Endodermal cell (in vitro differentiated cells): ENCODE measurements around the gene SLTM. TPM values are rescaled to one million over a fixed set of nuclear protein-coding genes. Genes with fewer than 3 reads are reported as not detected.

Experiments used
- DNase-seq: peaks from one replicate; pipeline ENCODE4 v3.0.0-alpha.2; 2017
- H3K27ac ChIP-seq: 2 replicates; pipeline ENCODE4 v1.5.1; 2013; ENCODE audit warnings: mild to moderate bottlenecking, low read depth, low read length, moderate library complexity
- H3K27me3 ChIP-seq: 2 replicates; pipeline ENCODE4 v1.6.1; 2013; ENCODE audit warnings: mild to moderate bottlenecking, low read length, moderate library complexity; ENCODE audit not compliant: insufficient read depth, control insufficient read depth, poor library complexity, severe bottlenecking
- H3K36me3 ChIP-seq: 2 replicates; pipeline ENCODE4 v1.7.0; 2013; ENCODE audit warnings: mild to moderate bottlenecking, low read length, moderate library complexity; ENCODE audit not compliant: control insufficient read depth, insufficient read depth
- H3K4me1 ChIP-seq: one replicate; pipeline ENCODE4 v1.7.0; 2013; ENCODE audit warnings: low read length; ENCODE audit not compliant: control insufficient read depth, insufficient read depth
- H3K4me3 ChIP-seq: 2 replicates; pipeline ENCODE4 v1.5.1; 2013; ENCODE audit warnings: mild to moderate bottlenecking, low read length, moderate library complexity
- H3K9ac ChIP-seq: 2 replicates; pipeline ENCODE4 v1.6.1; 2013; ENCODE audit warnings: mild to moderate bottlenecking, low read length, moderate library complexity; ENCODE audit not compliant: poor library complexity, severe bottlenecking; ENCODE audit errors: extremely low read depth
- H3K9me3 ChIP-seq: 2 replicates; pipeline ENCODE4 v1.6.1; 2013; ENCODE audit warnings: mild to moderate bottlenecking, low read length, moderate library complexity; ENCODE audit not compliant: control insufficient read depth
- H3K27ac Mint-ChIP-seq: 2 replicates; pipeline ENCODE4 v1.8.0; 2020; ENCODE audit warnings: mixed read lengths
- H3K27me3 Mint-ChIP-seq: 2 replicates; pipeline ENCODE4 v1.8.0; 2021; ENCODE audit warnings: mild to moderate bottlenecking, mixed read lengths; ENCODE audit not compliant: insufficient read depth
- H3K36me3 Mint-ChIP-seq: 2 replicates; pipeline ENCODE4 v1.8.0; 2020; ENCODE audit warnings: low read depth, mixed read lengths
- H3K4me1 Mint-ChIP-seq: 2 replicates; pipeline ENCODE4 v1.8.0; 2020; ENCODE audit warnings: mixed read lengths
- H3K4me3 Mint-ChIP-seq: 2 replicates; pipeline ENCODE4 v1.8.0; 2020; ENCODE audit warnings: mild to moderate bottlenecking, moderate library complexity, mixed read lengths
- H3K9me3 Mint-ChIP-seq: 2 replicates; pipeline ENCODE4 v1.8.0; 2020; ENCODE audit warnings: mild to moderate bottlenecking, mixed read lengths
- CTCF ChIP-seq: fragments of 200-600 bp; sonication (generic); conservative IDR thresholded peaks from 2 replicates; pipeline ENCODE4 v1.5.0; 2021; ENCODE audit warnings: antibody characterized with exemption, mild to moderate bottlenecking
- WGBS, 2 experiments: methylation state at CpG; one replicate each; pipeline versions ENCODE4 v1.1.5 to v1.1.7; 2013; ENCODE audit warnings: missing lambda C conversion rate in 2 of 2, mixed read lengths in 1 of 2; ENCODE audit not compliant: insufficient coverage in 1 of 2, insufficient read length in 1 of 2; 5-methylcytosine and 5-hydroxymethylcytosine counted together
- long read RNA-seq, 4 experiments: library from polyadenylated mRNA in 2 of 4; library from RNA in 1 of 4; library from capped mRNA in 1 of 4; stranded (forward) in 3 of 4; unstranded in 1 of 4; transcript quantifications; one replicate each; pipeline ENCODE4 v2.0.0, GENCODE V29; 2020 to 2021; ENCODE audit warnings: inconsistent platforms in 1 of 4
- polyA plus RNA-seq, 2 experiments: library from polyadenylated mRNA; stranded (reverse); fragments of 50-300 nt; gene quantifications; one replicate each; pipeline ENCODE4 v1.2.3, GENCODE V29; 2013
- total RNA-seq, 2 donors: library from RNA; stranded (reverse); fragmentation: NEBNext Ultra II Directional in 1 of 2; extraction: Animal tissue kit (Norgen Biotek cat#: 25700) in 1 of 2; gene quantifications; 2 replicates in 1 of 2; 3 replicates in 1 of 2; pipeline ENCODE4 v1.2.1, GENCODE V29; 2021

SLTM gene
- total RNA-seq: 10 to 100 TPM; 77.1 to 96.8 TPM
- 80.5 TPM for polyA plus RNA-seq (2013, experiment 1 of 2)
- 77.3 TPM for polyA plus RNA-seq (2013, experiment 2 of 2)
- long read RNA-seq, experiment 1, partial matches to known transcripts: 14 of 18 reads
- long read RNA-seq, experiment 1, other reads (novel, unspliced or antisense): 2 of 18 reads
- long read RNA-seq, experiment 2, full-length matches to known transcripts: 30 of 83 reads
- long read RNA-seq, experiment 2, partial matches to known transcripts: 14 of 83 reads
- long read RNA-seq, experiment 2, other reads (novel, unspliced or antisense): 39 of 83 reads
- long read RNA-seq, experiment 3, full-length matches to known transcripts: 12 of 117 reads
- long read RNA-seq, experiment 3, partial matches to known transcripts: 70 of 117 reads
- long read RNA-seq, experiment 3, other reads (novel, unspliced or antisense): 35 of 117 reads
- long read RNA-seq, experiment 4, transcript SLTM-209 (3 exons, 987 nt): major isoform, 7 of 57 reads
- long read RNA-seq, experiment 4, partial matches to known transcripts: 39 of 57 reads
- long read RNA-seq, experiment 4, other reads (novel, unspliced or antisense): 8 of 57 reads

DNA sequence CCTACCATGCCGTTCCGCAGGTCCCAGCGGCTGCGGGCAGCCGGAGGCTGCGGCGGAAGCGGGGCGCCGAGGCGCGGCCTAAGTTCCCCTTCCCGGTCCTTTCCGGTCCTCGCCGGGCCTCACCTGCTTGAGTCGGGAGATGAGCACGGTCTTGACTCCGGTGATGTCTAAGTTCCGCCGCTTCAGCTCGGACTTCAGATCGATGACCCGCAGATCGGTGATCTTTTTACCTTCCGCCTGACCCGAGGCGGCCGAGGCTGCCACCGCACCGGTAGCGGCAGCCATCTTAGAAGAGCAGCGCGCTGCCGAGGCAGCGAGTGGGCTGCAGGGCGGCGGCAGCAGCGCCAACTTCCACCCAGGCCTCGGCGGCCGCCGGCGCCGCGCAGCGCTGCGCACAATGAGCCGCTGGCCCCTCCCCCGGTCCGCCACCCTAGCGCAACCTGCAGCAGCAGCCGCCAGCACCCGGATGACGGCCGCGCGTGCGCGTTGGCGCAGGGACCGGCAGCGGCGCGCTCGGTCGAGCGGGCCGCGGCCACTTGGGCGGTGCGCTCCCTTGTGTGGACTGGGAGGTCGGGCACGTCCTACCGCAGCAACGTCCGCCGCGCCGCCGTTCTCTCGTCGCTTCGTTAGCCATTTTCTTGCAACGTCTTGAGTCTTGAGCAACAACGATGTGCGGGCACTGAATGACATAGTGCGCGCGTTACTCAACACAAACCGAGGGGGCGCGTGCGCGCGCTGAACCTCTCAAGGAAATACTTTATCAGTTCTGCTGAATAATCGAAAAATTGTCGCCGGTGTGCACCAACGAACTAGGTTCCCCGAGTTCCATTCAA is at the start of gene SLTM:
Gene SLTM, minus strand, starts transcription at position 399 of the 833 bp plus-strand sequence. Its CDS starts 114 bp downstream, at position 285.
- peak within 1 kb of the TSS; percentile 97 for H3K9ac ChIP-seq
- 0% methylated on average over 58 to 101 of the region's 101 CpGs for whole genome bisulfite sequencing, 2 experiments
- no peaks in the 10 kb centered on the region for H3K9me3 ChIP-seq
- H3K4me1 ChIP-seq: peaks cover 11% of the 10 kb centered on the region
- peak within 1 kb of the TSS; percentile 94 for H3K4me3 Mint-ChIP-seq
- H3K27me3 Mint-ChIP-seq: no peaks in the 10 kb centered on the region
- peak; percentile 97 for DNase-seq
- TF ChIP-seq CTCF: peak; percentile 51
- peaks cover 11% of the 10 kb centered on the region for H3K4me1 Mint-ChIP-seq
- H3K9me3 Mint-ChIP-seq: no peaks in the 10 kb centered on the region
- peaks cover 15% of the 10 kb centered on the region for H3K36me3 ChIP-seq
- peaks cover 14% of the 10 kb centered on the region for H3K36me3 Mint-ChIP-seq
- no peaks in the 10 kb centered on the region for H3K27me3 ChIP-seq
- peak within 1 kb of the TSS; percentile 100 for H3K27ac Mint-ChIP-seq
- H3K4me3 ChIP-seq: peak within 1 kb of the TSS; percentile 98
- peak within 1 kb of the TSS; percentile 97 for H3K27ac ChIP-seq

GRCh38 chr15:58983261-58983660 is 49.8 kb upstream of the SLTM start:
- H3K4me1 Mint-ChIP-seq: peaks cover under 1% of the 10 kb centered on the region
- TF ChIP-seq CTCF: no peak
- H3K27me3 Mint-ChIP-seq: peaks cover 4% of the 10 kb centered on the region

GRCh38 chr15:58981808-58982475 is 48.5 kb upstream of the SLTM start:
- DNase-seq: no peak
- no peak overlapping the region for H3K4me3 ChIP-seq
- Mint-ChIP-seq H3K4me3 (no peak overlapping the region), H3K36me3 (no peaks in the 10 kb centered on the region), H3K4me1 (no peaks in the 10 kb centered on the region), H3K27me3 (peaks cover 4% of the 10 kb centered on the region), H3K9me3 (no peaks in the 10 kb centered on the region), H3K27ac (no peak overlapping the region)
- H3K27me3 ChIP-seq: no peaks in the 10 kb centered on the region
- 91 to 92% methylated on average over 3 to 5 of the region's 6 CpGs for WGBS, 2 experiments
- no peak overlapping the region for H3K9ac ChIP-seq
- H3K4me1 ChIP-seq: no peaks in the 10 kb centered on the region
- no peaks in the 10 kb centered on the region for H3K36me3 ChIP-seq
- no peak for TF ChIP-seq CTCF
- H3K9me3 ChIP-seq: no peaks in the 10 kb centered on the region
- H3K27ac ChIP-seq: no peak overlapping the region

More at GRCh38 chr15:58983261-58983660, 49.8 kb upstream of the SLTM start:
- Histone ChIP-seq H3K4me1 (no peaks in the 10 kb centered on the region), H3K4me3 (no peak overlapping the region), H3K27ac (no peak overlapping the region), H3K27me3 (no peaks in the 10 kb centered on the region), H3K9me3 (no peaks in the 10 kb centered on the region), H3K9ac (no peak overlapping the region), H3K36me3 (no peaks in the 10 kb centered on the region)
- Mint-ChIP-seq H3K36me3 (no peaks in the 10 kb centered on the region), H3K27ac (no peak overlapping the region), H3K9me3 (no peaks in the 10 kb centered on the region), H3K4me3 (no peak overlapping the region)
- DNase-seq: no peak
- WGBS, 2 experiments: 80 to 88% methylated on average over 1 to 2 of the region's 2 CpGs
